HepG2 (cell line): ENCODE measurements around the gene NRP1. TPM values are rescaled to one million over a fixed set of nuclear protein-coding genes. Genes with fewer than 3 reads are reported as not detected.

Source experiments
- ATAC-seq: fragments of 200-7000 bp; cut with Tn5 transposase; 3 replicates; pipeline ENCODE4 v1.9.1; 2020; ENCODE audit warnings: mild to moderate bottlenecking, moderate library complexity
- BruUV-seq: library from RNA; stranded (reverse); fragments of 400-500 nt; replicated peaks from 2 replicates; lab custom pipeline; 2021; lab: Mats Ljungman, UMichigan
- CTCF ChIA-PET: fragments of 300-600 bp; formaldehyde crosslinking; extraction: SDS; loops from one replicate; lab custom pipeline; 2021; ENCODE audit warnings: low total read pairs, inconsistent platforms, low intra/inter-chr PET ratio; lab: Yijun Ruan, JAX
- POLR2A ChIA-PET: fragments of 350-600 bp; sonication (Branson Sonifier 250); formaldehyde crosslinking; loops from one replicate; lab custom pipeline; 2020; ENCODE audit warnings: antibody characterized with exemption, inconsistent platforms; lab: Yijun Ruan, JAX
- DNase-seq: peaks from one replicate; pipeline ENCODE4 v3.0.0-alpha.2; 2015; ENCODE audit warnings: low spot score
- FAIRE-seq: peaks from 3 replicates; lab custom pipeline; 2011; peaks lifted over from hg19 to GRCh38; lab: Jason Lieb, UNC
- H2AFZ ChIP-seq: one replicate; pipeline ENCODE4 v1.6.1; 2011; ENCODE audit warnings: low read length, inconsistent platforms
- H3K27ac ChIP-seq: fragments of 300-600 bp; 3 replicates; pipeline ENCODE4 v1.8.0; 2011; ENCODE audit warnings: mixed run types, mild to moderate bottlenecking, mixed read lengths, low read length, inconsistent platforms; ENCODE audit not compliant: insufficient read depth; ENCODE audit errors: extremely low read length
- H3K27me3 ChIP-seq, 2 experiments: fragments of 200-600 bp in 1 of 2; 2 replicates in 1 of 2; 3 replicates in 1 of 2; pipeline versions ENCODE4 v1.6.0 to v1.8.0; 2011; ENCODE audit warnings: low read length in 2 of 2, mild to moderate bottlenecking in 2 of 2, moderate library complexity in 2 of 2, inconsistent platforms in 1 of 2; ENCODE audit not compliant: insufficient read depth in 2 of 2, control insufficient read depth in 1 of 2
- H3K36me3 ChIP-seq, 2 experiments: fragments of 200-600 bp in 1 of 2; replicated peaks in 1 of 2; 2 replicates in 1 of 2; 3 replicates in 1 of 2; pipeline versions ENCODE4 v1.5.1 to v1.8.0; 2011; ENCODE audit warnings: low read length in 2 of 2, inconsistent platforms in 1 of 2; ENCODE audit not compliant: insufficient read depth in 2 of 2, control insufficient read depth in 1 of 2
- H3K4me1 ChIP-seq: 2 replicates; pipeline ENCODE4 v1.5.1; 2012; ENCODE audit warnings: low read length, inconsistent platforms; ENCODE audit not compliant: insufficient read depth
- H3K4me2 ChIP-seq: 2 replicates; pipeline ENCODE4 v1.6.0; 2011; ENCODE audit warnings: low read depth, low read length, inconsistent platforms
- H3K4me3 ChIP-seq, 3 experiments: fragments of 200-600 bp in 1 of 3; sonication (generic), shearing (Covaris generic) in 1 of 3; replicated peaks in 1 of 3; 2 replicates each; pipeline ENCODE4 v1.5.1; 2011 to 2016; ENCODE audit warnings: low read length in 3 of 3, inconsistent platforms in 2 of 3, low read depth in 2 of 3, mild to moderate bottlenecking in 2 of 3, control low read depth in 1 of 3, mixed read lengths in 1 of 3; ENCODE audit not compliant: insufficient read depth in 1 of 3
- H3K79me2 ChIP-seq: one replicate; pipeline ENCODE4 v1.6.1; 2011; ENCODE audit warnings: low read length, inconsistent platforms; ENCODE audit not compliant: insufficient read depth
- H3K9ac ChIP-seq: 2 replicates; pipeline ENCODE4 v1.6.0; 2011; ENCODE audit warnings: mild to moderate bottlenecking, low read depth, low read length, inconsistent platforms; ENCODE audit not compliant: insufficient read depth
- H3K9me3 ChIP-seq: 2 replicates; pipeline ENCODE4 v1.5.1; 2012; ENCODE audit warnings: mild to moderate bottlenecking, low read length
- H4K20me1 ChIP-seq: 2 replicates; pipeline ENCODE4 v1.6.0; 2011; ENCODE audit warnings: inconsistent platforms, mild to moderate bottlenecking, low read length, moderate library complexity; ENCODE audit not compliant: insufficient read depth
- ADNP ChIP-seq: sonication (generic); formaldehyde crosslinking; IDR thresholded peaks from 2 replicates; pipeline ENCODE4 v1.4.0; 2020; ENCODE audit warnings: missing genetic modification reagents
- CEBPB ChIP-seq: IDR thresholded peaks from 2 replicates; pipeline ENCODE4 v1.6.1; 2011; ENCODE audit warnings: low read depth, low read length, improper control_type of control experiment, borderline replicate concordance
- CEBPG ChIP-seq: IDR thresholded peaks from 2 replicates; pipeline ENCODE4 v1.6.1; 2016
- GATA4 ChIP-seq: sonication (generic); IDR thresholded peaks from 2 replicates; pipeline ENCODE4 v1.6.1; 2016; ENCODE audit warnings: antibody characterized with exemption, low read depth, borderline replicate concordance
- KLF9 ChIP-seq: IDR thresholded peaks from 2 replicates; pipeline ENCODE4 v1.6.1; 2016; ENCODE audit warnings: low read depth
- ONECUT2 ChIP-seq: sonication (generic); formaldehyde crosslinking; IDR thresholded peaks from 2 replicates; pipeline ENCODE4 v1.4.0; 2020; ENCODE audit warnings: missing genetic modification reagents
- SKI ChIP-seq: fragments of 450-650 bp; IDR thresholded peaks from one replicate; pipeline ENCODE4 v1.6.1; 2018; ENCODE audit warnings: mild to moderate bottlenecking; ENCODE audit not compliant: partially characterized antibody
- SMARCC2 ChIP-seq: fragments of 450-650 bp; IDR thresholded peaks from 2 replicates; pipeline ENCODE4 v1.6.1; 2017; ENCODE audit warnings: antibody characterized with exemption, mild to moderate bottlenecking
- SOX6 ChIP-seq, 2 experiments: fragments of 450-650 bp in 1 of 2; sonication (generic) in 1 of 2; formaldehyde crosslinking in 1 of 2; IDR thresholded peaks; 2 replicates each; pipeline versions ENCODE4 v1.4.0 to v1.6.1; 2017 to 2020; ENCODE audit warnings: antibody characterized with exemption in 1 of 2, mild to moderate bottlenecking in 1 of 2, missing genetic modification reagents in 1 of 2
- ZFP41 ChIP-seq: sonication (generic); formaldehyde crosslinking; IDR thresholded peaks from 2 replicates; pipeline ENCODE4 v1.4.0; 2020; ENCODE audit warnings: mild to moderate bottlenecking, missing genetic modification reagents, borderline replicate concordance
- ZKSCAN8 ChIP-seq: IDR thresholded peaks from 2 replicates; pipeline ENCODE4 v1.6.1; 2016; ENCODE audit warnings: borderline replicate concordance, missing genetic modification reagents, missing compliant biosample characterization
- ZNF205 ChIP-seq: IDR thresholded peaks from 2 replicates; pipeline ENCODE4 v1.6.1; 2018; ENCODE audit warnings: missing biosample characterization, missing genetic modification reagents
- ZNF318 ChIP-seq: sonication (generic); formaldehyde crosslinking; IDR thresholded peaks from 2 replicates; pipeline ENCODE4 v1.4.0; 2020; ENCODE audit warnings: mild to moderate bottlenecking, missing genetic modification reagents
- WGBS: methylation state at CpG from one replicate; pipeline ENCODE4 v1.1.6; 2017; ENCODE audit warnings: low lambda C conversion rate; 5-methylcytosine and 5-hydroxymethylcytosine counted together
- in situ Hi-C: cut with HindIII; loops from 2 replicates; pipeline ENCODE4 v1.10.0; 2017; ENCODE audit warnings: low pct_unique_long_range_greater_than_20kb; ENCODE audit not compliant: extremely low pct_ligation_motif_present
- intact Hi-C: fragments of 100-400 bp; cut with micrococcal nuclease; formaldehyde crosslinking; loops from one replicate; pipeline ENCODE4 v1.10.0; 2022; ENCODE audit not compliant: unreplicated experiment
- polyA plus RNA-seq, 8 experiments: library from polyadenylated mRNA; depleted of rRNA in 3 of 8; stranded (reverse) in 7 of 8; unstranded in 1 of 8; fragments of >200 nt; fragmentation: Illumina TruSeq in 4 of 8; extraction: Trizol in 4 of 8; gene quantifications; 2 replicates each; pipeline versions ENCODE4 v1.2.1 to v1.2.3, GENCODE V29; 2011 to 2016; ENCODE audit warnings: low read depth in 4 of 8, missing spikeins in 1 of 8, mixed read lengths in 1 of 8; ENCODE audit not compliant: insufficient read depth in 1 of 8
- total RNA-seq, 5 experiments: library from RNA; depleted of rRNA; stranded (reverse); fragments of >200 nt; fragmentation: Illumina TruSeq; extraction: Trizol; gene quantifications; 2 replicates each; pipeline ENCODE4 v1.2.3, GENCODE V29; 2016; ENCODE audit warnings: low read depth in 1 of 5
- TF ChIP-seq, protein P1 (sequence below): IDR thresholded peaks from 2 replicates; pipeline ENCODE4 v1.6.1; 2016; ENCODE audit warnings: low read depth, borderline replicate concordance
- TF ChIP-seq, protein P2 (sequence below): IDR thresholded peaks from 2 replicates; pipeline ENCODE4 v1.6.1; 2016; ENCODE audit warnings: missing biosample characterization, missing genetic modification reagents, low read depth

NRP1 gene
- total and polyA plus RNA-seq, 2 of the 13 experiments (the other 11 are each of a cell fraction or from before 2014, with no cell fraction given): 5.3 to 5.8 TPM

DNA sequence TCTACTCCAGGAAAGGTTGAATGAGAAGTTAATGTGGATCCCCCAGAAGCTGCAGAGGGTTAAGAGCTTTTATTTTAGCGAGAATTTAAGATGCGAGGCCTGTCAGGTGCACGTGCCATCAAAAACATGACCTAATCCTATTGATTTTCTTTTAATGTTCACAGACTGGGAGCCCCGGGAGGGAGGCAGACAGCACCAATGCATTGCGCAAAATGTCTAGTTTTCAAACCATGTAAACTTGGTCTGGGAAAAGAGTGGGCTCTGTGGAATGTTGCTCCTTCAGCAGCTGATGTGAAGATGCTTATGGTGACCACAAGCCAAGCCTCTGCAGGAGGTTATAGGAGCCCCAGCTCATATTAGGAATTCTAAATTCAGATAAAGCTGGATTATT, 204.5 kb downstream of the NRP1 start:
- Histone ChIP-seq H3K4me3 (no peak overlapping the region), H4K20me1 (no peaks in the 10 kb centered on the region), H3K27ac (no peak overlapping the region), H2AFZ (no peak overlapping the region), H3K4me1 (peaks cover 9% of the 10 kb centered on the region), H3K79me2 (no peaks in the 10 kb centered on the region), H3K9ac (no peak overlapping the region), H3K36me3 (no peaks in the 10 kb centered on the region), H3K27me3 (peaks cover 0 to 1% of the 10 kb centered on the region in 2 experiments; a peak in 2 of 5 replicates), H3K4me2 (no peak overlapping the region), H3K9me3 (no peaks in the 10 kb centered on the region)
- ATAC-seq (no peak; the same call in 2 of the 3 replicates), DNase-seq (no peak), FAIRE-seq (no peak)
- ChIA-PET CTCF (no interaction called here), POLR2A (no interaction called here)
- 0% methylated on average over 5 of the region's 5 CpGs for WGBS
- intact Hi-C loops: no loop called here
- no TSS peak for BruUV-seq
- in situ Hi-C loops: no loop called here
- no peak for TF ChIP-seq ZNF205
- TF ChIP-seq, protein P1, sequence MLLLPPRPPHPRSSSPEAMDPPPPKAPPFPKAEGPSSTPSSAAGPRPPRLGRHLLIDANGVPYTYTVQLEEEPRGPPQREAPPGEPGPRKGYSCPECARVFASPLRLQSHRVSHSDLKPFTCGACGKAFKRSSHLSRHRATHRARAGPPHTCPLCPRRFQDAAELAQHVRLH (CRISPR knock-in tag): no peak
- TF ChIP-seq ZFP41 (CRISPR knock-in tag): no peak
- TF ChIP-seq ONECUT2 (CRISPR knock-in tag): peak; percentile 57; the same call in 1 of the 2 replicates
- TF ChIP-seq CEBPG (CRISPR knock-in tag): peak; percentile 11; the same call in 1 of the 2 replicates
- TF ChIP-seq SKI: peak; percentile 60
- TF ChIP-seq GATA4: no peak
- TF ChIP-seq ZKSCAN8 (CRISPR knock-in tag): no peak
- TF ChIP-seq ADNP (CRISPR knock-in tag): no peak
- no peak for TF ChIP-seq KLF9 (CRISPR knock-in tag)
- TF ChIP-seq, protein P2, sequence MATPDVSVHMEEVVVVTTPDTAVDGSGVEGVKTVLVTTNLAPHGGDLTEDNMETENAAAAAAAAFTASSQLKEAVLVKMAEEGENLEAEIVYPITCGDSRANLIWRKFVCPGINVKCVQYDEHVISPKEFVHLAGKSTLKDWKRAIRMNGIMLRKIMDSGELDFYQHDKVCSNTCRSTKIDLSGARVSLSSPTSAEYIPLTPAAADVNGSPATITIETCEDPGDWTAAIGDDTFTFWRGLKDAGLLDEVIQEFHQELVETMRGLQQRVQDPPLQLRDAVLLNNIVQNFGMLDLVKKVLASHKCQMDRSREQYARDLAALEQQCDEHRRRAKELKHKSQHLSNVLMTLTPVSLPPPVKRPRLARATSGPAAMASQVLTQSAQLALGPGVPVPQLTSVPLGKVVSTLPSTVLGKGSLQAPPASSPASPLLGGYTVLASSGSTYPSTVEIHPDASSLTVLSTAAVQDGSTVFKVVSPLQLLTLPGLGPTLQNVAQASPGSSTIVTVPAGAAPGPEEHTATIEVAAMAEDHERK (CRISPR knock-in tag): no peak
- TF ChIP-seq CEBPB: peak; percentile 63; the same call in 1 of the 2 replicates
- TF ChIP-seq ZNF318: no peak
- TF ChIP-seq SMARCC2: no peak
- no peak for TF ChIP-seq SOX6 (IDR thresholded peaks at IDR 0.05)
- peak; percentile 11; the same call in 1 of the 2 replicates for TF ChIP-seq SOX6 (CRISPR knock-in tag; IDR thresholded peaks at IDR 0.05)
